CD4-positive, alpha-beta T cell (primary cell): Measurements from ENCODE around the gene PIK3C2G. TPM values are rescaled to one million over a fixed set of nuclear protein-coding genes. Genes with fewer than 3 reads are reported as not detected.

Source experiments
- ATAC-seq: fragments of 200-7000 bp; cut with Tn5 transposase; one replicate; pipeline ENCODE4 v1.10.0; 2022; ENCODE audit warnings: mild to moderate bottlenecking; ENCODE audit not compliant: poor library complexity
- CTCF ChIA-PET: fragments of 350-600 bp; sonication (Branson Sonifier 250); formaldehyde crosslinking; loops from one replicate; lab custom pipeline; 2021; ENCODE audit warnings: antibody characterized with exemption, inconsistent platforms; lab: Charles Lee
- POLR2A ChIA-PET: fragments of 350-600 bp; sonication (Branson Sonifier 250); formaldehyde crosslinking; loops from one replicate; lab custom pipeline; 2021; ENCODE audit warnings: antibody characterized with exemption, inconsistent platforms; lab: Charles Lee
- DNase-seq, 14 experiments: peaks; one replicate each; pipeline ENCODE4 v3.0.0-alpha.2; 2013 to 2020; ENCODE audit warnings: mixed read lengths in 2 of 14
- H3K27ac ChIP-seq, 2 donors: one replicate each; pipeline versions ENCODE4 v1.5.1 to v1.7.0; 2013; ENCODE audit warnings: low read length in 2 of 2, low read depth in 1 of 2, mild to moderate bottlenecking in 1 of 2
- H3K27me3 ChIP-seq, 2 experiments: 1 replicate in 1 of 2; 2 replicates in 1 of 2; pipeline versions ENCODE4 v1.6.1 to v1.7.0; 2013; ENCODE audit warnings: low read length in 2 of 2, control low read depth in 1 of 2, mild to moderate bottlenecking in 1 of 2, moderate library complexity in 1 of 2; ENCODE audit not compliant: insufficient read depth in 2 of 2, control insufficient read depth in 1 of 2
- H3K36me3 ChIP-seq: one replicate; pipeline ENCODE4 v1.6.1; 2013; ENCODE audit warnings: low read length, control low read depth; ENCODE audit not compliant: insufficient read depth
- H3K4me1 ChIP-seq: one replicate; pipeline ENCODE4 v1.6.1; 2013; ENCODE audit warnings: low read length, control low read depth; ENCODE audit not compliant: insufficient read depth
- H3K4me3 ChIP-seq: one replicate; pipeline ENCODE4 v1.5.1; 2013; ENCODE audit warnings: mild to moderate bottlenecking, low read length, moderate library complexity
- H3K9me3 ChIP-seq, 2 experiments: 1 replicate in 1 of 2; 2 replicates in 1 of 2; pipeline versions ENCODE4 v1.6.1 to v1.7.0; 2013; ENCODE audit warnings: low read length in 2 of 2, mild to moderate bottlenecking in 2 of 2, control low read depth in 1 of 2, moderate library complexity in 1 of 2; ENCODE audit not compliant: control insufficient read depth in 1 of 2, insufficient read depth in 1 of 2
- H3K27ac Mint-ChIP-seq: one replicate; pipeline ENCODE4 v1.8.0; 2020; ENCODE audit warnings: mixed read lengths
- H3K27me3 Mint-ChIP-seq: one replicate; pipeline ENCODE4 v1.8.0; 2021; ENCODE audit warnings: mixed read lengths
- H3K36me3 Mint-ChIP-seq: one replicate; pipeline ENCODE4 v1.8.0; 2021; ENCODE audit warnings: low read depth, mixed read lengths
- H3K4me1 Mint-ChIP-seq: one replicate; pipeline ENCODE4 v1.8.0; 2021; ENCODE audit warnings: low read depth, mixed read lengths
- H3K4me3 Mint-ChIP-seq: one replicate; pipeline ENCODE4 v1.8.0; 2020; ENCODE audit warnings: mild to moderate bottlenecking, mixed read lengths
- H3K9me3 Mint-ChIP-seq: one replicate; pipeline ENCODE4 v1.8.0; 2020; ENCODE audit warnings: mixed read lengths
- intact Hi-C, 2 experiments: fragments of 100-400 bp; cut with DNase I in 1 of 2; cut with micrococcal nuclease in 1 of 2; formaldehyde crosslinking; loops; one replicate each; pipeline versions ENCODE4 v1.15.1 to v1.9.0; 2023 to 2025; cut with DNase I, micrococcal nuclease
- total RNA-seq, 174 experiments: library from RNA in 2 of 174; stranded (reverse) in 2 of 174; gene quantifications; one replicate each; pipeline ENCODE4 v1.2.3 and lab custom pipeline; 2021 to 2026
- TF ChIP-seq, protein P1 (sequence below): fragments of 200-600 bp; IDR thresholded peaks from one replicate; pipeline ENCODE4 v1.8.0; 2022; ENCODE audit warnings: antibody characterized with exemption, mild to moderate bottlenecking

Gene PIK3C2G
- total RNA-seq, 2 experiments from 2014 or later, result not detected

DNA sequence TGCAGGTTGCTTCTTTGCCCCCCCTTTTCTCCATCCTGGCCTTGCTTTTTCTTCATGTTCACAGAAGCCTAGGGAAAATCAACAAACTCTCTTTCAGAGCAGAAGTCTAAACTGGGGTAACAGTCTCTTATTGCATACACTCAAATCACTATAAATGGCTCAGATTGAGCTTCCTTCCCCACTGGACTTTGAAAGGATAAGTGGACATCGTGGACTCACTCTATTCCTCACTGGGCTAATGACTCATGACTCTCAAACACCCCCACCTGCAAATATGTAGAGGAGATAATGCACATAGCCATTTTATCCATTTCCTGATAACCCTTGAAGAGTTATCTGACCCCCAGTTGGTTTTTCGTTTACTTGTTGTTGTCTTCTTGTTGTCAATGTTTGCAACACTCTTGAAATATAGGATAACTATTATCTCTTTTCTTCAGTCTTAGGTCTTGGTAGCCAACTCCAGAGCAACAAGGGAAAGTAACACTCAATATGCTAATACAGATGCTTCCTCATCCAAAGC lies 221.3 kb downstream of the PIK3C2G start:
- ATAC-seq, result no peak
- H3K27ac ChIP-seq, result no peak overlapping the region
- CTCF ChIA-PET, result no interaction called here

DNA sequence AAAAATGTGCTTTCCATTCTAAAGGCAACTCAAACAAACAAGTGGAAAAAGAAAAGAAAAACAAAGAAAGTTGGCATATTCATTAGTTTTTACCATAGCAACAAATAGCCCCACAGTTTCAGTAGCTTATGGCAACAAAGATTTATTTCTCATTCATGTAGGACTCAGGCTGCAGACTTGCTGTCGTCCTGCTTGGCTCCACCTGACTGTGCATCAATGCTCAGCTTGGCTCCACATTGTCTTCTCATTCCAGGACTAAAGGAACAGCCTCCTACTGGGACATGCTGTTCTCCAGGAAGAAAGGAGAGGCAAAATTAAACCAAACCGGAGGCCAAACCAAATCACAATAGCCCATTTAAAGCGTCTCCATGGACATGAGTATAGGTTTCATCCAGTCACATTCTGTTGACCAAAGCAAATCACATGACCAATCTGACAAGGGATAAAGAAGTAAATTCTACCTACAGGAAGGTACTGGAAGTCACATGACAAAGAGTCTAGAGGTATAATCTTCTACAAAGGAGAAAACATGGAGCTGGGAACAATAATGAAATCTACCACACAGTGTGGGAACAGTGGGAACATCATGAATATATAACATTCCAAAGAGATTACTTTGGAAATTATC lies 222.5 kb downstream of the PIK3C2G start:
- no peak for DNase-seq
- ChIA-PET CTCF (no interaction called here), POLR2A (no interaction called here)
- Histone ChIP-seq H3K9me3 (no peaks in the 10 kb centered on the region), H3K36me3 (no peaks in the 10 kb centered on the region), H3K27ac (no peak overlapping the region), H3K4me3 (no peak overlapping the region), H3K4me1 (no peaks in the 10 kb centered on the region), H3K27me3 (no peaks in the 10 kb centered on the region)
- Mint-ChIP-seq H3K27ac (no peak overlapping the region), H3K9me3 (peaks cover 6% of the 10 kb centered on the region), H3K4me1 (no peaks in the 10 kb centered on the region), H3K27me3 (no peaks in the 10 kb centered on the region), H3K4me3 (no peak overlapping the region), H3K36me3 (no peaks in the 10 kb centered on the region)
- TF ChIP-seq, protein P1, sequence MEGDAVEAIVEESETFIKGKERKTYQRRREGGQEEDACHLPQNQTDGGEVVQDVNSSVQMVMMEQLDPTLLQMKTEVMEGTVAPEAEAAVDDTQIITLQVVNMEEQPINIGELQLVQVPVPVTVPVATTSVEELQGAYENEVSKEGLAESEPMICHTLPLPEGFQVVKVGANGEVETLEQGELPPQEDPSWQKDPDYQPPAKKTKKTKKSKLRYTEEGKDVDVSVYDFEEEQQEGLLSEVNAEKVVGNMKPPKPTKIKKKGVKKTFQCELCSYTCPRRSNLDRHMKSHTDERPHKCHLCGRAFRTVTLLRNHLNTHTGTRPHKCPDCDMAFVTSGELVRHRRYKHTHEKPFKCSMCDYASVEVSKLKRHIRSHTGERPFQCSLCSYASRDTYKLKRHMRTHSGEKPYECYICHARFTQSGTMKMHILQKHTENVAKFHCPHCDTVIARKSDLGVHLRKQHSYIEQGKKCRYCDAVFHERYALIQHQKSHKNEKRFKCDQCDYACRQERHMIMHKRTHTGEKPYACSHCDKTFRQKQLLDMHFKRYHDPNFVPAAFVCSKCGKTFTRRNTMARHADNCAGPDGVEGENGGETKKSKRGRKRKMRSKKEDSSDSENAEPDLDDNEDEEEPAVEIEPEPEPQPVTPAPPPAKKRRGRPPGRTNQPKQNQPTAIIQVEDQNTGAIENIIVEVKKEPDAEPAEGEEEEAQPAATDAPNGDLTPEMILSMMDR, result no peak
- intact Hi-C loops, result no loop called here
- ATAC-seq, result no peak

More for the DNA sequence above, 221.3 kb downstream of the PIK3C2G start:
- Histone ChIP-seq H3K4me1 (no peaks in the 10 kb centered on the region), H3K9me3 (no peaks in the 10 kb centered on the region), H3K36me3 (no peaks in the 10 kb centered on the region), H3K27me3 (no peaks in the 10 kb centered on the region), H3K4me3 (no peak overlapping the region)
- no peaks in the 10 kb centered on the region for H3K4me1 Mint-ChIP-seq
- peaks cover 6% of the 10 kb centered on the region for H3K9me3 Mint-ChIP-seq
- H3K4me3 Mint-ChIP-seq, result no peak overlapping the region
- H3K27me3 Mint-ChIP-seq, result no peaks in the 10 kb centered on the region
- TF ChIP-seq, protein P1, result no peak
- POLR2A ChIA-PET, result no interaction called here
- no peak for DNase-seq
- H3K36me3 Mint-ChIP-seq, result no peaks in the 10 kb centered on the region
- H3K27ac Mint-ChIP-seq, result no peak overlapping the region
- intact Hi-C loops, result no loop called here

DNA sequence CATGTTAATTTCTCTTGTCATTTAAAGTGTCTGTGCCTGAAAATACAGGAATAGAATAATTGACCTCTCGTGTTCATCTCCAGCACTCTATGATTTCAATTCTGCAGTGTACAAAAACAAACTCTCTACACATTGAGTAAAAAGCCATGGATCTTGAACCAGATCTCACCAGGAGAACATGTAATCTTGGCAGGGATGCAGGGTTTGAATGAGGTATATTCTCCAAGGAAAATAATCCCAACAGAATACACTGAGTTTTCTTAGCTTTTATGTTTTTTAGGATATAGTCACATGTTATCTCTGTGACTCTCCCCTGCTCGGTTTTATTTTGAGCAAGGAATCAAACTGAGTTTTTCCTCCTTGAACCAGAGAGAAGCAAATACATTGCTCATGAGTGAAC lies 224.7 kb downstream of the PIK3C2G start:
- Histone ChIP-seq H3K27ac (no peak overlapping the region), H3K4me3 (no peak overlapping the region), H3K27me3 (no peaks in the 10 kb centered on the region), H3K4me1 (no peaks in the 10 kb centered on the region), H3K36me3 (no peaks in the 10 kb centered on the region), H3K9me3 (no peaks in the 10 kb centered on the region)
- DNase-seq (no peak), ATAC-seq (no peak)
- POLR2A ChIA-PET, result no interaction called here
- CTCF ChIA-PET, result no interaction called here
- H3K36me3 Mint-ChIP-seq, result no peaks in the 10 kb centered on the region
- intact Hi-C loops, result no loop called here
- H3K9me3 Mint-ChIP-seq, result peaks cover 3% of the 10 kb centered on the region
- no peaks in the 10 kb centered on the region for H3K4me1 Mint-ChIP-seq
- TF ChIP-seq, protein P1, result no peak
- no peaks in the 10 kb centered on the region for H3K27me3 Mint-ChIP-seq
- H3K4me3 Mint-ChIP-seq, result no peak overlapping the region
- H3K27ac Mint-ChIP-seq, result no peak overlapping the region
